ENCODE results near the gene ADI1.
A peak's percentile ranks its signal among the peaks of the same experiment; 100 is the strongest.
"Not testable (repeated sequence)": the region's sequence is repeated elsewhere in the genome, so short reads cannot be mapped to it uniquely, and the experiment has no call there.

The ADI1 gene

GRCh38 chr2:3527886-3528785 is 8.8 kb upstream of the ADI1 start:
- DNase-seq: no peak

DNA sequence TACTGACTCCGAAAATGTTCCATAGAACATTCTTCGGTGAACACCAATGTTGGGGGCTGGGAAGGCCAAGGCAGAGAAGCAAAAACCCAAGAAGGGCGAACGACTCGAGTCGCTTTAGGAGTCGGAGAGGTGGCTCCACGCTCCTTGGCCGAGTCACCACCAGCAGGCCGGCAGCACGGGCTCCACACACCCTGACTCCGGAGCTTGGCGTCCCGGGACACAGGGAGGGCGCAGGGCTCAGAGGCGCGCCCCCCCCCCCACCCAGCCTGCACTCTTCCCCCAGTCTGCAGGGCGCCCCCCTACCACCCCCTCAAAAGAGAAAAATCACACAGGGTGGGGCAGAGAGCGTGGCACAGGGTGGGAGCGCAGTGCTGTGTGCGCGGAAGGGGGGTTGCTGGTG is 7.5 kb upstream of the ADI1 start:
- DNase-seq: no peak

DNA sequence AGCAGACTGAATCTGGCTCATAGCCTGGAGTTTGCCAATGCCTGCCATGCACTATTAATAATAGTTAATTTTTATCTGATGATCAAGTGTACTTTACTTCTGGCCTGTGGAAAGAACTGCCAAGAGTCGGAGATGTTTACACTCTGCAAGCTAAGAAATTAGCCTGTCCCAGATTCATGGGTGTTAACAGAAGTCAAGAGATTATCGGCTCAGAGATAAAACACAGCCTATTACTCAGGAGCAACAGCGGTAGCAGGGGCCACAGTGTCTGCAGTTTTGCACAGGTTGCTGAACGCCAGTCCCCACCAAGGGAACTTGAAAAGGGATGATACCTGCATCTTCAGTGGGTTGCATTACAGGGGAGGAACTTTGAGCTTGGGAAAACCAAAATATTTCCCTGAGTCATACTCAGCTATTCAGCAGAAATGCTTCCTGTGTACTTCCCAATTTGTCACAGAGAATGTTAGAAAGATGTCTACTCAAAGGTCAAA is 4.3 kb upstream of the ADI1 start:
- DNase-seq: no peak

- no peak for DNase-seq
Measured at GRCh38 chr2:3522961-3523421, 3.7 kb upstream of the ADI1 start.

- DNase-seq: no peak
Measured at GRCh38 chr2:3520591-3520990, 1.3 kb upstream of the ADI1 start.

DNA sequence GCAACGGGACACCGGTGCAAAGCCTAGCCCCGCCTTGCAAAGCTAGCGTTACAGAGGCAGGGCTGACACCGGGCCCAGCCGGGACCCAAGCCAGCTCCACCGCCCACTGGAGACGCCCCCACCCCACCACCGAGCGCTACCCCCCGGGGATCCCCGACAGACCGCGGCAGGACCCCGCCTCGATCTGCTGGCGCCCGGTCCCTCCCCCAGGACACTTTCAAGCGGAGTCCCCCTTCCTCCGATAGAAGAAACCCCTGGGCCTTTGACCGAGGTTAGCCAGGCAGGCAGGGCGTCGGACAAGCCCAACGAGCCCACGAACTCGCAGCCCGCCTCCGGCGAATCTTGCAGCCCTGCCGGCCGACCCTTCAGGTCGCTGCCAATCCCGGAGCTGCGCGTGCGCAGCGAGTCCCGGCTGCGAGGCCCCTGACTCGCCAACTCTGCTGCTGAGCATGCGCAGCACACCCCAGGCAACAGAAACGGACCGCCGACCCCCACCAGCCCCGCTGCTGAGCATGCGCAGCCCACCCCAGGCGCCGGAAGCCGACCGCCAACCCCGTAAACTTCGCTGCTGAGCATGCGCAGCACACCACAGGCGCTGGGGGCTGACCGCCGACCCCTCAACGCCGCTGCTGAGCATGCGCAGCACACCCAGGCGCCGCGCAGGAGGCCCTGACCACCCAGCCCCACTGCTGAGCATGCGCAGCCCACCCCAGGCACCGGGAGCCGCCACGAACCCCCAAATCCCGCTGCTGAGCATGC is 656 bp downstream of the ADI1 start:
- DNase-seq: peak; percentile 94

GRCh38 chr2:3517948-3518495 is 1.3 kb downstream of the ADI1 start:
- DNase-seq: no peak

DNA sequence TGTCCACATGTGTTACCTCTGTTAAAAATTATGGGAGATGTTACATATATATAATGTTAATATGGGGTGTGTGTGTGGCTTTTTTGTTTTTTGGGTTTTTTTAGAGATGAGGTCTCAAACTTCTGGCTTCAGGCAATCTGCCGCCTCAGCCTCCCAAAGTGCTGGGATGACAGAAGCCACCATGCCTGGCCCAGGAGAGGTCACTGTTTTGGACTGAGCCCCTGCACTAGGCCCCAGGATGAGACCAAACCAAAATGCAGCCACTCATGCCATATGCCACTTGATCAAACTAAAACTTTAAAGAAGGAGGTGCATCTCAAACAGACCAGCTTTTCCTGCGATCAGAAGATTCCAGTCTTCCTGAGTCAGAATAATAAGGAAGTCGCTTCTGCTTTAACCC is 2.5 kb downstream of the ADI1 start:
- no peak for DNase-seq

- DNase-seq: not testable (repeated sequence)
Measured at GRCh38 chr2:3515438-3515837, 3.9 kb downstream of the ADI1 start.

GRCh38 chr2:3513026-3513810 is 6.1 kb downstream of the ADI1 start:
- no peak for DNase-seq

- no peak for DNase-seq
Measured at GRCh38 chr2:3512086-3512485, 7.2 kb downstream of the ADI1 start.

GRCh38 chr2:3505771-3506170 is 13.6 kb downstream of the ADI1 start:
- no peak for DNase-seq

GRCh38 chr2:3504741-3505140 is 14.6 kb downstream of the ADI1 start:
- no peak for DNase-seq

DNA sequence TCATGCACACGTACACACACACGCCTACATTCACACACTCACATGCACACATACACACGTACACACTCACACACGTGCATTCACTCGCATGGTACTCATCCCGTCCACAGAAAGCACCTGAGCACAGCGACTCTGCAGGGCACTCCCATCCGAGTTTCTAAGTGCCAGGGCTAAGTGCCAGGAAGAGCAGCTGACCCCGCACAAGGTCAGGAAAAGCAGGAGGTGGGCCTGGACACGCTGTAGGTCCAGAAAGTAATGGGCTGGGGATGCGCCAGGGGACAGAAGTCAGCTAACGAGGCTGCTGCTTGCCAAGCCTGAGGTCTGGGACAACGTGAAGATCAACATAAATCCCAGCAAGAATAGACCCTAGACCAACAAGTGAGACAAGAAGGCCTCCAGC is 15.8 kb downstream of the ADI1 start:
- DNase-seq: no peak

DNA sequence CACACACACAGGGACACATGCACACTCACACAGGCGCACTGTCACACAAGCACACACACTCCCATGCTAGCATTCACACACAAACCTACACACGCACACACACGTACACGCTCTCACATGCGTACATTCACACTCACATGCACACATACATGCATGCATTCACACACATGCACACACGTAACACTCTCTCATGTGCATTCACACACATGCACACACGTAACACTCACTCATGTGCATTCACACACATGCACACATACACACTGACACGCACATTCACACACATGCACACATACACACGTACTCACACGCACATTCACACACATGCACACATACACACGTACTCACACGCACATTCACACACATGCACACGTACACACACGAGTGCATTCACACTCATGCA is 16.3 kb downstream of the ADI1 start:
- no peak for DNase-seq

GRCh38 chr2:3500326-3500899 is 18.9 kb downstream of the ADI1 start:
- DNase-seq: no peak

DNA sequence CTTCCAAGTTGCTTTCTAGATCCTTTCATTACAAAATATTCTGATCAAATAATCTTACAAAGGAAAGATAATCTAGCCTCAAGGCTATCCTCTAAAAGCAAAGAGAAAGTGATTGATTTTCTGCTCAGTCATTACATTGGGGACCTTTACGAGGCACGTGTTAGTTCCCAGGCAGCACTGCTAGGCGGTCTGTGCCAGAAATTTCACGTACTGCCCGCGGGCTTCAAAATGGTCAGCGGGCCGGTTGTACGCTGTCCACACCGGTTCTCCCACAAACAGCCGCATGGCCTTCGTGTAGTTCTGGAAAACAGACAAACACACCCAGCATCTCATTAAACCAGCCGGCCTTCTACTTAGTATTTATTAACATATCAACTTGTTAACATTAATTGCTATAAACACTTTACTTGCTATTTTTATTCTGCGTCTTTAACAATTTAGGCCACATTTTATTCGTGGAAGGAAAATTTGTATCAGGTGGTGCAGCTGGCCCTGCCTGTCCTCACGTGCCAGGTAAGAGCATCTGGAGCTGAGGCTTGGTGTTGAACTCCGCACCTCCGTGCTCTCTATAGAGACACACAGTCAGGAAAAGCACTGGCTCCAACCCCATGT is 20.4 kb downstream of the ADI1 start:
- no peak for DNase-seq

DNA sequence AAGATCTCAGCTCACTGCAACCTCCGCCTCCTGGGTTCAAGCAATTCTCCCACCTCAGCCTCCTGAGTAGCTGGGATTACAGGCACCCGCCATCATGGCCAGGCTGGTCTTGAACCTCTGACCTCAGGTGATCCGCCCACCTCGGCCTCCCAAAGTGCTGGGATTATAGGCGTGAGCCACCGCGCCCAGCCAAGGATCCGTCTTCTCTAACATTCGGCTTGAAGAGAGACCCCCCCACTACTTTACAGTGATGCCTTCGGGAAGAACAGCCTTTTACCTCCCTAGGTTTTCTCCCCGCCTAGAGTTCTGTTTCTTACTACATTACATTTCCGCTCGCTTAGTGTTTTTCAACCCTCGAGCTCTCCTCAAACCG is 22.6 kb downstream of the ADI1 start:
- not testable (repeated sequence) for DNase-seq

DNA sequence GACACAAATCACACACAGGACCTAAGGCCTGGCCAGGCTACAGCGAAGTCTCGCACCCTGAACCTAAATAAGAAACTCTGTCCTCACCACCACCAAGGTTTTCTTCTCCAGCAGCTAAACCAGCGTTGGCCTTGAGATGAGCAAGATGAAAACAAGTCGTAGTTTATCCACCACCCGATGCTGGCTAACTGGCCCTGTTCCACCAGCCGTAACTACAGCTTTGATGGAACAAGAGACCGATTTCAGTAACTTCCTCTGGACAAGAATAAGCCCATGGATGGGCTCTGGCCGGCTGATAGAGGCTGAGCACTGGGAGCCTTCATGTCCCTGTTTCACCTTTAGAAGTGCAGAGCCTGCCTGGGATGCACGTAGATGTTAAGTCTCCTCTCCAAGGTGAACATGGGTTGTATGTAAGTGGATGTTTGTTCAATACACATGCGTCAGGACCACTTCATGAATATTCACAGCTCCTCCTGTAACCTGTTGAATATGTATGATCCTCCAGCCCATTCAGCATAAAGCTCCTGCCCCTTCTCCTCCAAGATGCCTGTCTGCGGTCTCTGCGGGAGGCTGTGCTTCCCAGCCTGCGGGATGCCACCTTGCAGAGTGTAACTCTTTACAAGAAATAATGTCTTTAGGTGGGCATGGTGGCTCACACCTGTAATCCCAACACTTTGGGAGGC is 24.2 kb downstream of the ADI1 start:
- DNase-seq: no peak

DNA sequence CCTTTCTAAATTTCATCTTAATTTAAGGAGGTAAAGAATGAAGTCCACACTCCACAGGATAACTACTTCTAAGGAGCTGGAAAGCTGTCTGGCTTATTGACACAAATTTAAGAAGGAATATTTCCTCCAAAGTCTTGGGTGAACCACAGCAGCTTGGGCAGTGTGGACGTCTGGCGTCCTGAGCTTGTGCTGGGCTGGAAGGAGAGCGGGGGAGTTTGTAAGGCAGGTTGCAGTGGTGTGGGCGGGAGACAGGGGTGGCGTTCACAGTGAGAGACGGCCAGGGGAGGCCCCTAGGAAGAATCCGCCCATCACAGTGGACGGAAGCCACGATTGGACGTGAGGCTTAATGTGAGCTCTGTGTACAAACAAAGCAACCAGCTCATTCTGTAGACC is 25.7 kb downstream of the ADI1 start:
- no peak for DNase-seq

- DNase-seq: no peak
Measured at GRCh38 chr2:3492951-3493614, 26.2 kb downstream of the ADI1 start.

Measured in NCI-H1092 treated with DMSO at 0.1 percent for 48 hours (cell line).